Stimulated activated CD4-positive, alpha-beta T cell treated with anti-CD3 and anti-CD28 coated beads, Interleukin-1b, Interleukin-23, amount 100 ng/mL, for 4 hours (primary cell): Measurements from ENCODE around the gene CACNG1.
"Not testable (repeated sequence)": the region's sequence is repeated elsewhere in the genome, so short reads cannot be mapped to it uniquely, and the experiment has no call there.

Experiments used
- DNase-seq, 2 donors: peaks; one replicate each; pipeline ENCODE4 v3.0.0-alpha.2; 2020; ENCODE audit warnings: low read depth in 2 of 2

The CACNG1 gene

DNA sequence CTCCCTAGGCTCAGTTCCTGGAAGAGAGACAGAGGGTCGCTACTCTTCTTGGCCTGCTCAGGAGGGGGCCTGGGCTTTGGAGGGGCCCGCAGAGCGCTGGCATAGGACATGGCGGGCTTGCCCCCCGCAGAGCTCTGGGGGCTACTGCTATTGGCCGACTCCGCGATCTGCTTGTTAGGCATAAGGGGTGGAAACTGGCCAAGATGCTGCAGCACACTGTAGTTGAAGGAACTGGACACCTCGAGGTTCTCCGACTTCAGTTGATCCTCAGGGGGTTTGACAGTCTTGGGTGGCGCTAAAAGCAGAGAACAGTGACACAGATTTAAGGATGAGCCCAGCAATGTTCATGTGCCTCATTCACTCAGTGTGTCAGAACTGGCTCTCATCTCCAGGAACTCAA is 33.9 kb downstream of the CACNG1 start:
- DNase-seq = no peak

- no peak for DNase-seq
These were observed 35.1 kb downstream of the CACNG1 start for GRCh38 chr17:67079491-67079890.

GRCh38 chr17:67080804-67081203 is 36.5 kb downstream of the CACNG1 start:
- no peak for DNase-seq

DNA sequence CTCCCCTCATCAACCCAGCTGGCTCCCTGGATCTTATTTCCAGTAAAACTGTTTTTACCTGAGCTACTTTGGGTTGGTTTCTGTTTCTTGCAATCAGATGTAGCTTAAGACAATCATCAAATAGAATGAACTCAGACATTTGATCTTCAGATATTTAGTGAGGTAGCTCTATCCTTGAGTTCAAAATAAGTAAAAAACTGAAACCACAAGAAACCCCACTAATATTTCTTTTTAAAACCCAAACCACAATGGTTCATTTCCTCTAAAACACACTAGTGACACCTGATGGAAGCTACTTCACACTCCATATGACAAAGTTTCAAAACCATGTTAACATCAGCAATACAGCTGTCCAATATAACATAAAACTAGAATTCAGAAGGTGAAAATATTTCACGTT is 37.8 kb downstream of the CACNG1 start:
- DNase-seq = no peak

DNA sequence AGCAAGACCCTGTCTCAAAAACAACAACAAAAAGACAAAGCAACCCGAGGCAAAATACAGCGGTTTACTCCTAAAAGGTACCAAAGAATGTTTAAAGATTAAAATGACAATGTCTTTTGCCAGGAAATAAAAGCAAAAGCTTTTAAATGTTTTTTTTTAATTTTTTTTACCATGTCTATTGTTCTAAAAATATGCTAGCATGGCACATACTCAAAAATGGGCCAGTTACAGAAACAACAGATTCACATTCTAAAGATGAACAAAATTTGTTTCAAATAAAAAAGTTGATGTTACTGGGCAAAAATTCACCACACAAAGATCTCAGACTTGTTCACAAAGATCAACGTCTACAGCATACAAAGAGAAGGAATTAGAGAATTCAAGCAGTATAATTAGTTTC is 41.1 kb downstream of the CACNG1 start:
- no peak for DNase-seq

DNA sequence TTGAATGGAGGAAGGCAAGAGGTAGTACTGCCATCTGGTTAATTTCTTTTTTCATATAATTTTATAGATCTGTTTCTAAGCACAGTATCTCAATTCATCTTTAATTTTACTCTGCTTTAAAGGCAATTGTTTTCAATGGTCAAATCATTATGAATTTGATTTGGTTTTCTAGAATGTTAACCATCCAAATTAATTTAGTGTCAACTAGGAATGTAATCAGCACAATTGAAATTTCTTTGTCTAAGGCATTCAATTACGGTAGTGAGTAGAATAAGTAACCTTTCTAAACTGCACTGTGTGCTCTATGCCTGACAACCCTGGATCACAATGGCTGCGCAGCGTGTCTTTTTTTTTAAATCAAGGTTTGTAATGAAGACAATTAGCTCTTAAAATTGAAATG is 44.3 kb downstream of the CACNG1 start:
- DNase-seq = no peak

- no peak for DNase-seq
These were observed 46.0 kb downstream of the CACNG1 start for GRCh38 chr17:67090341-67090740.

DNA sequence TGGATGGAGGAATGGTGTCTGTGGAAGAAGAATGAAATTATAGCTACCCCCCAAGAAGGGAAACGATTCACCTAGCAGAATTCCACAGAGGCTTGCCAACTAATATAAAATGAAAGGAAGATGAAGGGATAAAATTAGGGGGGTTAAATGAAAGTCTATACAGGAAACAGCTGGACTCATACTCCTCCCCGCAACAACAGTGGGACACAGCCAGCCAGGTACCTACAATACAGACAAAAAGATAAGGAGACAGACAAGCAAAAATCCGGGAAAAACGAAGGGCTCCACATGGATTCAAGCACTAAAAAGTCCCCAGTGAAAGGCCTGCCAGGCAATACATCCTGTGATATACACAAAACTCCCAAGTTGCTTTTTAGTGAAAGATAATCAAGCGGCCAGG is 47.9 kb downstream of the CACNG1 start:
- no peak for DNase-seq

DNA sequence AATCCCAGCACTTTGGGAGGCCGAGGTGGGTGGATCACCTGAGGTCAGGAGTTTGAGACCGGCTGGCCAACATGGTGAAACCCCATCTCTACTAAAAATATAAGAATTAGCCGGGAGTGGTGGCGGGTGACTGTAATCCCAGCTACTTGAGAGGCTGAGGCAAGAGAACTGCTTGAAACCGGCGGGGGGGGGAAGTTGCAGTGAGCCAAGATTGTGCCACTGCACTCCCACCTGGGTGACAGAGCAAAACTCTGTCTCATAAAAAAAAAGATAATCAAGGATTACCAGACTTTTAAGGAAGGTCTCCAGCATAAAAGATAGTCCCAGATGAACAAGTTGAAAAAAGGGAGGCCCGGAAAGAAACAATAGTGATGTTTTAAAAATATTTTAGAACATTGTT is 48.4 kb downstream of the CACNG1 start:
- not testable (repeated sequence) for DNase-seq

- DNase-seq = no peak
These were observed 49.0 kb downstream of the CACNG1 start for GRCh38 chr17:67093348-67093747.

DNA sequence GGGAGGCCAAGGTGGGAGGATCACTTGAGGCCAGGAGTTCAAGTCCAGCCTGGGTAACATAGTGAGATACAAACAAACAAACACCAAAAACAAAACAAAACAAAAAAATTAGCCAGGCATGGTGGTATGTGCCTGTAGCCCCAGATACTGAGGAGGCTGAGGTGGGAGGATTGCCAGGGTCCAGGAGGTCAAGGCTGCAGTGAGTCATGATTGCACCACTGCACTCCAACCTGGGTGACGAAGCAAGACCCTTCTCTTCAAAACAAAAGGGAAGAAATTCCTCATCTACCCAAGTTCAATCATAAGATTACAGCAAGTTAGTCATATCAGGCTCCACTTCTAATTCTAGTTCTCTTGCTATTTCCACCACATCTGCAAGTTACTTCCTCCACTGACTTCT is 50.9 kb downstream of the CACNG1 start:
- DNase-seq = not testable (repeated sequence)

DNA sequence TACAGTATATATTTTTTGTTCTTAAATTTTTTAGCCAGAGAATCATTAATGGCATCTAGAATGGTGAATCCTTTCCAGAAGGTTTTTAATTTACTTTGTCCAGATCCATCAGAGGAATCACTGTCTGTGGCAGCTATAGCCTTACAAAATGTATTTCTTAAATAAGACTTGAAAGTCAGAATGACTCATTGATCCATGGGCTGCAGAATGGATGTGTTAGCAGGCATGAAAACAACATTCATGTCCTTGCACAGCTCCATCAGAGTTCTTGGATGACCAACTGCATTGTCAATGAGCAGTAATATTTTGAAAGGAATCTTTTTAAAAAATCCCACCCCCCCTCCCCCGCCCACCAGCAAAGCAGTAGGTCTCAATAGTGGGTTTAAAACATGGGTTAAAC is 51.4 kb downstream of the CACNG1 start:
- DNase-seq = no peak

DNA sequence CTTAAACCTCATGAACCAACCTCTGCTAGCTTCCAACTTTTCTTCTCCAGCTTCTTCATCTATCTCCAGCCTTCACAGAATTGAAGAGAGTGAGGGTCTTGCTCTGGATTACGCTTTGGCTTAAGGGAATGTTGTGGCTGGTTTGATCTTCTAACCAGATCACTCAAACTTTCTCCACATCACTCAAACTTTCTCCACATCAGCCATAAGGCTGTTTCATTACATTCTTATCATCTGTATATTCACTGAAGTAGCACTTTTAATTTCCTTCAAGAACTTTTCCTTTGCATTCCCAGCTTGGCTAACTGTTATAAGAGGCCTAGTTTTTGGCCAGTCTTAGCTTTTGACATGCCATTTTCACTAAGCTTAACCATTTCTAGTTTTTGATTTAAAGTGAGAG is 52.3 kb downstream of the CACNG1 start:
- no peak for DNase-seq

DNA sequence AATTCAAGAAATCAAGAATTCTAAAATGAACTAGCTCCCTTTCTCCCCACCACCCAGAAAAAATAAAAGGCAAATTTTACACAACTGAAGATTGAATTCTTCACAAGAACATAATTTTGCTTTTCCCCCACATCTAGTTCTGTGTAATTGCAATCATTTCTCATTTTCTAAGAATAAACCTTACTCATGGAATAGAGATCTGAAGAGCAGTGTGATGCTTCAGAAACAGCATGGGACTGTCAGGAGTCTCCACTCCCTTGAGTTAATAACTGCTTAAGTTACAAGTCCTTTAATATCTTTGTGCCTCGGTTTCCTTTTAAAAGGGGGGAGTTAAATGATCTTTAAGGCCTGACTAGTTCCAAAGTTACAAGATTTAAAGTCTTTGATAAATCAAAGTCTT is 53.7 kb downstream of the CACNG1 start:
- no peak for DNase-seq

DNA sequence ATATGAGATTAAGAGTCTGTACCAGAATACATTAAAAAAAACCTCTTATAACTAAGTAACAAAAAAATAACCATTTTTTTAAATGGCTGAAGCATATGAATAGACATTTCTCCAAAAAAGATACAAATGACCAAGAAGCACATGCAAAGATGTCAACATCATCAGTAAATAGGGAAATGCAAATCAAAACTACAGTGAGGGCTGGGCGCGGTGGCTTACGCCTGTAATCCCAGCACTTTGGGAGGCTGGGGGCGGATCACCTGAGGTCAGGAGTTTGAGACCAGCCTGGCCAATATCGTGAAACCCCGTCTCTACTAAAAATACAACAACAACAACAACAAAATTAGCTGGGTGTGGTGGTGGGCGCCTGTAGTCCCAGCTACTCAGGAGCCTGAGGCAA is 60.3 kb downstream of the CACNG1 start:
- not testable (repeated sequence) for DNase-seq

DNA sequence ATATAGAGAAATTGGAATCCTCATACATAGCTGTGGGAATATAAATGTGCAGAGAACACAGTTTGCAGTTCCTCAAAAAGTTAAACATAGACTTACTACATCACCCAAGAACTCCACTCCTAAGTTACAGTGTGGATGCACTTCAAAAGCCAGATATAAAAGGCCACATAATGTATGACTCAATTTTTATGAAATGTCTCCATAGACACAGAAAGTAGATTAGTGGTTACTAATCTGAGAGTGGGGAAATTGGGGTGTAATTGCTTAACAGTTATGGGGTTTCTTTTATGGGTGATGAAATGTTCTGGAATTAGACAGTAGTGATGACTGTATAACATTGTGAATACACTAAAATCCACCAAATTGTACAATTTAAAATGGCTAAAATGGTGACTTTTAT is 60.9 kb downstream of the CACNG1 start:
- DNase-seq = no peak
